HL-60 (cell line): ENCODE results near the gene EIF4A3.

Experiments
- DNase-seq, 2 experiments: peaks; one replicate each; pipeline ENCODE4 v3.0.0-alpha.2; 2010 to 2020; ENCODE audit warnings: low read depth in 1 of 2, low spot score in 1 of 2
- H3K27ac ChIP-seq: fragments of 250-450 bp; sonication (Bioruptor Pico); replicated peaks from 2 replicates; pipeline ENCODE4 v1.5.1; 2020; ENCODE audit warnings: mild to moderate bottlenecking, moderate library complexity
- H3K27me3 ChIP-seq: fragments of 250-450 bp; sonication (Bioruptor Pico); 2 replicates; pipeline ENCODE4 v1.5.1; 2021; ENCODE audit warnings: mild to moderate bottlenecking, moderate library complexity; ENCODE audit not compliant: insufficient read depth, poor library complexity, severe bottlenecking
- H3K4me3 ChIP-seq: replicated peaks from 2 replicates; pipeline ENCODE4 v1.5.1; 2011; ENCODE audit warnings: mild to moderate bottlenecking, control low read depth, low read length; ENCODE audit not compliant: insufficient read depth
- GABPA ChIP-seq: IDR thresholded peaks from 2 replicates; pipeline ENCODE4 v1.6.1; 2012; ENCODE audit warnings: low read depth
- POLR2AphosphoS5 ChIP-seq: IDR thresholded peaks from 2 replicates; pipeline ENCODE4 v1.6.1; 2012; ENCODE audit warnings: low read depth
- SPI1 ChIP-seq: IDR thresholded peaks from 2 replicates; pipeline ENCODE4 v1.6.1; 2012; ENCODE audit warnings: low read depth, mild to moderate bottlenecking, borderline replicate concordance
- TF ChIP-seq, protein P1 (sequence below): IDR thresholded peaks from one replicate; pipeline ENCODE4 v1.5.1; 2011; ENCODE audit warnings: low read length, control low read depth, inconsistent platforms; ENCODE audit not compliant: insufficient read depth
- TF ChIP-seq, protein P2 (sequence below): IDR thresholded peaks from 2 replicates; pipeline ENCODE4 v1.6.1; 2012; ENCODE audit warnings: low read depth; ENCODE audit not compliant: insufficient replicate concordance

The EIF4A3 gene

DNA sequence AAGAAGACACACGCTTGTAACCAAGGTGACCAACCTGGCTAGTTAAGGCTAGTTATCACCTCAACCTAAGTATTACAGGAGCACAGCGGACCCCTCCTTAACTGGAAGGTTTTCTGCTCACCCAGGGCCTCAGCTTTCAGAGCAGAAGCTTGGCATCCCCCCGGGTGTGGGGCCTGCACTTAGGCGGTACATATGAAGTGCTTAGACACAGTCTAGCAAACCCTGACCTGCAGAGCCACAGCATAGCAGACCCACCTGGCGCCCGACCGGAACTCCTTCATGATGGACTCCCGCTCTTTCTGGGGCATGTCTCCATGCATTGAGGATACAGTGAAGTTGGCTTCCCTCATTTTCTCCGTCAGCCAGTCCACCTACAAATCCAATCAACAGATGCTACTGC lies 9.8 kb downstream of the EIF4A3 start:
- no peak overlapping the region for H3K4me3 ChIP-seq
- no peaks in the 10 kb centered on the region for H3K27me3 ChIP-seq
- no peak for DNase-seq
- H3K27ac ChIP-seq: no peak overlapping the region
- TF ChIP-seq SPI1 (no peak), GABPA (no peak), POLR2AphosphoS5 (no peak)
- TF ChIP-seq, protein P1, sequence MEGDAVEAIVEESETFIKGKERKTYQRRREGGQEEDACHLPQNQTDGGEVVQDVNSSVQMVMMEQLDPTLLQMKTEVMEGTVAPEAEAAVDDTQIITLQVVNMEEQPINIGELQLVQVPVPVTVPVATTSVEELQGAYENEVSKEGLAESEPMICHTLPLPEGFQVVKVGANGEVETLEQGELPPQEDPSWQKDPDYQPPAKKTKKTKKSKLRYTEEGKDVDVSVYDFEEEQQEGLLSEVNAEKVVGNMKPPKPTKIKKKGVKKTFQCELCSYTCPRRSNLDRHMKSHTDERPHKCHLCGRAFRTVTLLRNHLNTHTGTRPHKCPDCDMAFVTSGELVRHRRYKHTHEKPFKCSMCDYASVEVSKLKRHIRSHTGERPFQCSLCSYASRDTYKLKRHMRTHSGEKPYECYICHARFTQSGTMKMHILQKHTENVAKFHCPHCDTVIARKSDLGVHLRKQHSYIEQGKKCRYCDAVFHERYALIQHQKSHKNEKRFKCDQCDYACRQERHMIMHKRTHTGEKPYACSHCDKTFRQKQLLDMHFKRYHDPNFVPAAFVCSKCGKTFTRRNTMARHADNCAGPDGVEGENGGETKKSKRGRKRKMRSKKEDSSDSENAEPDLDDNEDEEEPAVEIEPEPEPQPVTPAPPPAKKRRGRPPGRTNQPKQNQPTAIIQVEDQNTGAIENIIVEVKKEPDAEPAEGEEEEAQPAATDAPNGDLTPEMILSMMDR: no peak
- TF ChIP-seq, protein P2, sequence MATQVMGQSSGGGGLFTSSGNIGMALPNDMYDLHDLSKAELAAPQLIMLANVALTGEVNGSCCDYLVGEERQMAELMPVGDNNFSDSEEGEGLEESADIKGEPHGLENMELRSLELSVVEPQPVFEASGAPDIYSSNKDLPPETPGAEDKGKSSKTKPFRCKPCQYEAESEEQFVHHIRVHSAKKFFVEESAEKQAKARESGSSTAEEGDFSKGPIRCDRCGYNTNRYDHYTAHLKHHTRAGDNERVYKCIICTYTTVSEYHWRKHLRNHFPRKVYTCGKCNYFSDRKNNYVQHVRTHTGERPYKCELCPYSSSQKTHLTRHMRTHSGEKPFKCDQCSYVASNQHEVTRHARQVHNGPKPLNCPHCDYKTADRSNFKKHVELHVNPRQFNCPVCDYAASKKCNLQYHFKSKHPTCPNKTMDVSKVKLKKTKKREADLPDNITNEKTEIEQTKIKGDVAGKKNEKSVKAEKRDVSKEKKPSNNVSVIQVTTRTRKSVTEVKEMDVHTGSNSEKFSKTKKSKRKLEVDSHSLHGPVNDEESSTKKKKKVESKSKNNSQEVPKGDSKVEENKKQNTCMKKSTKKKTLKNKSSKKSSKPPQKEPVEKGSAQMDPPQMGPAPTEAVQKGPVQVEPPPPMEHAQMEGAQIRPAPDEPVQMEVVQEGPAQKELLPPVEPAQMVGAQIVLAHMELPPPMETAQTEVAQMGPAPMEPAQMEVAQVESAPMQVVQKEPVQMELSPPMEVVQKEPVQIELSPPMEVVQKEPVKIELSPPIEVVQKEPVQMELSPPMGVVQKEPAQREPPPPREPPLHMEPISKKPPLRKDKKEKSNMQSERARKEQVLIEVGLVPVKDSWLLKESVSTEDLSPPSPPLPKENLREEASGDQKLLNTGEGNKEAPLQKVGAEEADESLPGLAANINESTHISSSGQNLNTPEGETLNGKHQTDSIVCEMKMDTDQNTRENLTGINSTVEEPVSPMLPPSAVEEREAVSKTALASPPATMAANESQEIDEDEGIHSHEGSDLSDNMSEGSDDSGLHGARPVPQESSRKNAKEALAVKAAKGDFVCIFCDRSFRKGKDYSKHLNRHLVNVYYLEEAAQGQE: no peak

DNA sequence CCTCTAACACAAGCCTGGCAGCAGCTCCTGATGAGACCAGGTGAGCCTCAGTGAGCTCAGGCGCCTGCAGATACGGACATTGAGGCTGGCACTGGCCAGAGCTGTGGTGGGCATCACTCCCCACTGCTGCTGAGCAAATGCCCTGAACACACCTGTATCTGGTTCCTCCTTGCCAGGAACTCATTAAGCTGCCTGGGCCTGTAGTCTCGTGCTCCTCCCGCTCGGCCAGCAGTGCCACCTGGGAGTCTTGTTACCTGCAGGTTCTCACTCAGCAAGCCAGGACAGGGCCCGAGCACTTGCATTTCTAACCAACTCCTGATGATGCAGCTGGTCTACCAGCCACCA lies 13.3 kb downstream of the EIF4A3 start:
- TF ChIP-seq POLR2AphosphoS5 (no peak), GABPA (no peak), SPI1 (no peak)
- TF ChIP-seq, protein P1: no peak
- TF ChIP-seq, protein P2: no peak
- no peaks in the 10 kb centered on the region for H3K27me3 ChIP-seq
- no peak for DNase-seq
- H3K4me3 ChIP-seq: no peak overlapping the region
- H3K27ac ChIP-seq: no peak overlapping the region

DNA sequence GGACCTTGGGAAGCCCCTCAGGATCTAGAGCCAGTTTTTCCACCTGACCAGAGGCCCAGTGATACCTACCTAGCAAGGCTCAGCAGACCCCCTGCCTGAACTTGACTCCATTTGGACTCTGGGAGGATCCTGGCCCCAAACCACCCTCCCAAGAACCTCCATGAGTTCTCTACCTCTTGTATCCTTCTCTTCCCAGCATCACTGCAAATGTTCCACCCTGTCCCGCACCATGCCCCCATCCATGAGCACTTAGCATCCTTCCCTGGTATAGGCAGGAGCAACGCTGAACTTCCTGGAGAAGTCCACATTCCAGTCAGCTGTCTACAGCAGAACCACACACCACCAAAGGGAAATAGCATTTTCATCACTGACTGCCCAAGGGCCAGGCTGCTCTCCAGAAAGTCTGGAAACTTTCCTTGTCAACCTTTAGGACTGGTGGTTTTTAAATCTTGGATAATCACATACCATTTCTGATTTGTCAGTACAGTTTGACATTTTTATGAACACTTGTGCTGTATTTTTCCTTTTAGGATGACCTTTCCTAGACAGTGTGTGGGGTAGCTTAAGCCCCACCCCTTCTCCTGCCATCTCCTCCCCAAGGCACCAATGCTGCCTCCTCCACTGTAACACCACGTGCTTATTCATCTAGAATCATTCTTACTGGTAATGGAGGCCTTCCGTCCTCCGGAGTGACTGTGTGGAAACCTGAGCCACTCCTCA lies 13.9 kb downstream of the EIF4A3 start:
- no peak for DNase-seq
- Histone ChIP-seq H3K4me3 (no peak overlapping the region), H3K27me3 (no peaks in the 10 kb centered on the region), H3K27ac (no peak overlapping the region)
- TF ChIP-seq SPI1 (no peak), POLR2AphosphoS5 (no peak), GABPA (no peak)
- TF ChIP-seq, protein P2: no peak
- TF ChIP-seq, protein P1: no peak
